GM23338 (cell line): ENCODE data around the gene METTL26. TPM values are rescaled to one million over a fixed set of nuclear protein-coding genes. Genes with fewer than 3 reads are reported as not detected.

Experiments used
- ATAC-seq: fragments of 200-7000 bp; cut with Tn5 transposase; 3 replicates; pipeline ENCODE4 v1.9.1; 2020
- DNase-seq: peaks from one replicate; pipeline ENCODE4 v3.0.0-alpha.2; 2015; ENCODE audit warnings: low spot score
- H2AFZ ChIP-seq: fragments of 200-600 bp; sonication (generic); 2 replicates; pipeline ENCODE4 v1.8.0; 2016; ENCODE audit warnings: antibody characterized with exemption, mild to moderate bottlenecking, moderate library complexity
- H3F3A ChIP-seq: fragments of 200-600 bp; sonication (generic); replicated peaks from 2 replicates; pipeline ENCODE4 v1.8.0; 2017; ENCODE audit warnings: antibody characterized with exemption, mixed run types, low read depth
- H3K27ac ChIP-seq: fragments of 200-600 bp; sonication (generic); 2 replicates; pipeline ENCODE4 v1.6.1; 2016; ENCODE audit warnings: low read depth
- H3K27me3 ChIP-seq: fragments of 200-600 bp; sonication (generic); 2 replicates; pipeline ENCODE4 v1.8.0; 2016; ENCODE audit warnings: mild to moderate bottlenecking, mixed run types, moderate library complexity; ENCODE audit not compliant: insufficient read depth
- H3K36me3 ChIP-seq: fragments of 200-600 bp; sonication (generic); 2 replicates; pipeline ENCODE4 v1.8.0; 2016; ENCODE audit warnings: mild to moderate bottlenecking; ENCODE audit not compliant: insufficient read depth
- H3K4me1 ChIP-seq: fragments of 200-600 bp; sonication (generic); 2 replicates; pipeline ENCODE4 v1.8.0; 2016; ENCODE audit warnings: mild to moderate bottlenecking, moderate library complexity; ENCODE audit not compliant: insufficient read depth
- H3K4me2 ChIP-seq: fragments of 200-600 bp; sonication (generic); 2 replicates; pipeline ENCODE4 v1.7.1; 2017; ENCODE audit warnings: mixed run types
- H3K4me3 ChIP-seq: fragments of 200-600 bp; sonication (generic); 2 replicates; pipeline ENCODE4 v1.6.1; 2016; ENCODE audit warnings: mixed run types
- H3K79me2 ChIP-seq: fragments of 200-600 bp; sonication (generic); replicated peaks from 2 replicates; pipeline ENCODE4 v1.8.0; 2017; ENCODE audit warnings: mild to moderate bottlenecking; ENCODE audit not compliant: insufficient read depth
- H3K9me2 ChIP-seq: fragments of 200-600 bp; sonication (generic); 2 replicates; pipeline ENCODE4 v1.8.0; 2017; ENCODE audit not compliant: insufficient read depth
- H4K20me1 ChIP-seq: fragments of 200-600 bp; sonication (generic); replicated peaks from 2 replicates; pipeline ENCODE4 v1.8.0; 2017; ENCODE audit warnings: mild to moderate bottlenecking; ENCODE audit not compliant: insufficient read depth
- H3K27ac Mint-ChIP-seq: 2 replicates; pipeline ENCODE4 v1.8.0; 2020; ENCODE audit warnings: inconsistent platforms, mild to moderate bottlenecking, moderate library complexity, mixed read lengths
- H3K27me3 Mint-ChIP-seq: 3 replicates; pipeline ENCODE4 v1.8.0; 2022; ENCODE audit warnings: low read depth, mild to moderate bottlenecking, moderate library complexity, mixed read lengths, inconsistent platforms; ENCODE audit not compliant: insufficient read depth, poor library complexity
- H3K36me3 Mint-ChIP-seq: 3 replicates; pipeline ENCODE4 v1.8.0; 2021; ENCODE audit warnings: low read depth, mild to moderate bottlenecking, inconsistent platforms, moderate library complexity, mixed read lengths
- H3K4me1 Mint-ChIP-seq: 3 replicates; pipeline ENCODE4 v1.8.0; 2020; ENCODE audit warnings: mild to moderate bottlenecking, inconsistent platforms, mixed read lengths
- H3K4me3 Mint-ChIP-seq: 3 replicates; pipeline ENCODE4 v1.8.0; 2021; ENCODE audit warnings: moderate library complexity, mild to moderate bottlenecking, inconsistent platforms, mixed read lengths
- H3K9me3 Mint-ChIP-seq: 3 replicates; pipeline ENCODE4 v1.8.0; 2020; ENCODE audit warnings: moderate library complexity, mild to moderate bottlenecking, inconsistent platforms, mixed read lengths
- CTCF ChIP-seq, 2 experiments: fragments of 200-600 bp in 1 of 2; sonication (generic) in 1 of 2; conservative IDR thresholded peaks; 2 replicates each; pipeline versions ENCODE4 v1.5.1 to v1.6.1; 2016 to 2017; ENCODE audit warnings: antibody characterized with exemption in 2 of 2, low read depth in 2 of 2, mild to moderate bottlenecking in 2 of 2, moderate library complexity in 1 of 2
- ETS1 ChIP-seq: IDR thresholded peaks from 2 replicates; pipeline ENCODE4 v1.6.1; 2016; ENCODE audit warnings: antibody characterized with exemption
- EZH2phosphoT487 ChIP-seq: fragments of 200-600 bp; sonication (generic); IDR thresholded peaks from one replicate; pipeline ENCODE4 v1.8.1; 2018; ENCODE audit warnings: antibody characterized with exemption; ENCODE audit not compliant: unreplicated experiment
- NANOG ChIP-seq: IDR thresholded peaks from 2 replicates; pipeline ENCODE4 v1.6.1; 2016; ENCODE audit warnings: antibody characterized with exemption, borderline replicate concordance
- REST ChIP-seq: IDR thresholded peaks from one replicate; pipeline ENCODE4 v1.6.1; 2018; ENCODE audit warnings: antibody characterized with exemption; ENCODE audit not compliant: unreplicated experiment
- STAT1 ChIP-seq: IDR thresholded peaks from one replicate; pipeline ENCODE4 v1.6.1; 2016; ENCODE audit warnings: antibody characterized with exemption; ENCODE audit not compliant: unreplicated experiment
- ZNF114 ChIP-seq: fragments of 250-450 bp; sonication (Bioruptor Pico); IDR thresholded peaks from 2 replicates; pipeline ENCODE4 v1.5.0; 2020; ENCODE audit warnings: mild to moderate bottlenecking, moderate library complexity
- ZNF331 ChIP-seq: fragments of 250-450 bp; sonication (Bioruptor Pico); IDR thresholded peaks from 2 replicates; pipeline ENCODE4 v1.5.0; 2020; ENCODE audit warnings: low read depth, mild to moderate bottlenecking, moderate library complexity
- ZNF462 ChIP-seq: fragments of 250-450 bp; sonication (Bioruptor Pico); IDR thresholded peaks from 2 replicates; pipeline ENCODE4 v1.5.0; 2020; ENCODE audit warnings: mild to moderate bottlenecking, moderate library complexity
- polyA plus RNA-seq: library from polyadenylated mRNA; unstranded; fragments of >200 nt; fragmentation: Nextera tagmentation; extraction: Ambion mirVana; gene quantifications from 2 replicates; pipeline ENCODE4 v1.2.1, GENCODE V29; 2016
- total RNA-seq: library from RNA; depleted of rRNA; stranded (reverse); fragments of >200 nt; shearing (Covaris generic); gene quantifications from 2 replicates; pipeline ENCODE4 v1.2.3, GENCODE V29; 2014

The METTL26 gene
- total and polyA plus RNA-seq, 2 experiments from 2014 or later, result 153 to 223 TPM

DNA sequence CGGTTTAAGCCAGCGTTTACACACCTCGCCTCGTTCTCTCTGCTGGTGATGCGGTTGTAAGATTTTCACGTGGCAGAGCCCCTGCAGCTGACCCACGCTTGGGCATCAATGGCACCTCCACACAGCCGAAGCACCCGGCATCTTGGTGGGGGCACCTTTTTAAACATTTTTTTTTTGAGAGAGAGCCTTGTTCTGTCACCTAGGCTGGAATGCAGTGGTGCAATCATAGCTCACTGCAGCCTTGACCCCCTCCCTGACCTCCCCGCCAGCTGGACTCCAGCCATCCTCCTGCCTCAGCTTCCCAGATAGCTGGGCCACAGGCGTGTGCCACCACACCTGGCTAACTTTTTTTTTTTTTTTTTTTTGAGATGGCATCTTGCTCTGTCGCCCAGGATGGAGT lies 17.9 kb upstream of the METTL26 start (continued):
- no peak for TF ChIP-seq CTCF (conservative IDR thresholded peaks at IDR 0.05; ENCODE audit: low read depth in 2 of 2)

GRCh38 chr16:652454-653305 lies 16.6 kb upstream of the METTL26 start:
- Histone ChIP-seq H3F3A (peaks cover 11% of the 10 kb centered on the region; the same call in 1 of the 2 replicates), H3K4me1 (no peaks in the 10 kb centered on the region; the same call in 1 of the 2 replicates), H3K4me2 (no peak overlapping the region), H3K9me2 (no peaks in the 10 kb centered on the region), H2AFZ (no peak overlapping the region), H4K20me1 (no peaks in the 10 kb centered on the region), H3K27ac (no peak overlapping the region), H3K4me3 (no peak overlapping the region), H3K36me3 (no peaks in the 10 kb centered on the region), H3K27me3 (no peaks in the 10 kb centered on the region), H3K79me2 (no peaks in the 10 kb centered on the region)
- Mint-ChIP-seq H3K36me3 (no peaks in the 10 kb centered on the region; the same call in 2 of the 3 replicates), H3K4me1 (no peaks in the 10 kb centered on the region), H3K27me3 (peaks cover 5% of the 10 kb centered on the region), H3K9me3 (no peaks in the 10 kb centered on the region), H3K4me3 (no peak overlapping the region), H3K27ac (no peak overlapping the region)
- DNase-seq (no peak), ATAC-seq (no peak)
- TF ChIP-seq ZNF331 (CRISPR knock-in tag) (no peak), ZNF114 (CRISPR knock-in tag) (no peak), STAT1 (no peak), EZH2phosphoT487 (no peak), ZNF462 (CRISPR knock-in tag) (no peak), REST (no peak), ETS1 (no peak), NANOG (no peak)
